SK-N-SH treated with all-trans-retinoic acid at 6 μM for 48 hours (cell line): ENCODE results near the gene MIDN.

Experiments
- ATAC-seq: fragments of 200-7000 bp; cut with Tn5 transposase; 3 replicates; pipeline ENCODE4 v1.9.1; 2020; ENCODE audit warnings: mild to moderate bottlenecking, moderate library complexity
- ARNTL ChIP-seq: fragments of 450-650 bp; formaldehyde crosslinking; IDR thresholded peaks from 2 replicates; pipeline ENCODE4 v1.5.0; 2020; ENCODE audit warnings: low read depth, mild to moderate bottlenecking, moderate library complexity, borderline replicate concordance
- CREB5 ChIP-seq: fragments of 250-450 bp; sonication (Bioruptor Pico); IDR thresholded peaks from 2 replicates; pipeline ENCODE4 v1.5.1; 2020; ENCODE audit warnings: low read depth, mild to moderate bottlenecking, moderate library complexity
- CSDC2 ChIP-seq: fragments of 250-450 bp; sonication (Bioruptor Pico); IDR thresholded peaks from 2 replicates; pipeline ENCODE4 v1.5.0; 2020; ENCODE audit warnings: mild to moderate bottlenecking, moderate library complexity
- CSRNP3 ChIP-seq: fragments of 250-450 bp; sonication (Bioruptor Pico); IDR thresholded peaks from 2 replicates; pipeline ENCODE4 v1.5.1; 2021; ENCODE audit warnings: mild to moderate bottlenecking, moderate library complexity
- GLIS3 ChIP-seq: fragments of 250-450 bp; sonication (Bioruptor Pico); IDR thresholded peaks from 2 replicates; pipeline ENCODE4 v1.5.0; 2020; ENCODE audit warnings: mild to moderate bottlenecking, moderate library complexity
- ISL1 ChIP-seq: fragments of 250-450 bp; sonication (Bioruptor Pico); IDR thresholded peaks from 2 replicates; pipeline ENCODE4 v2.1.2; 2022; ENCODE audit warnings: mild to moderate bottlenecking, moderate library complexity
- OSR1 ChIP-seq: fragments of 250-450 bp; sonication (Bioruptor Pico); IDR thresholded peaks from 2 replicates; pipeline ENCODE4 v1.8.0; 2022; ENCODE audit warnings: moderate library complexity, mild to moderate bottlenecking, inconsistent platforms
- POU6F1 ChIP-seq: fragments of 250-450 bp; sonication (Bioruptor Pico); IDR thresholded peaks from 2 replicates; pipeline ENCODE4 v1.8.0; 2021; ENCODE audit warnings: low read depth, mild to moderate bottlenecking, moderate library complexity, borderline replicate concordance
- PPARA ChIP-seq: fragments of 250-450 bp; sonication (Bioruptor Pico); IDR thresholded peaks from 2 replicates; pipeline ENCODE4 v1.5.0; 2020; ENCODE audit warnings: mild to moderate bottlenecking, borderline replicate concordance
- RARB ChIP-seq: fragments of 250-450 bp; sonication (Bioruptor Pico); IDR thresholded peaks from 2 replicates; pipeline ENCODE4 v1.8.0; 2021; ENCODE audit warnings: mild to moderate bottlenecking, moderate library complexity
- SNAI2 ChIP-seq: fragments of 250-450 bp; sonication (Bioruptor Pico); IDR thresholded peaks from 2 replicates; pipeline ENCODE4 v1.5.0; 2020; ENCODE audit warnings: mild to moderate bottlenecking, moderate library complexity
- TCF4 ChIP-seq: fragments of 250-450 bp; sonication (Bioruptor Pico); IDR thresholded peaks from 2 replicates; pipeline ENCODE4 v1.8.0; 2021; ENCODE audit warnings: mild to moderate bottlenecking, moderate library complexity, borderline replicate concordance
- TOX ChIP-seq: fragments of 250-450 bp; sonication (Bioruptor Pico); IDR thresholded peaks from 2 replicates; pipeline ENCODE4 v1.8.0; 2021; ENCODE audit warnings: mild to moderate bottlenecking, moderate library complexity, borderline replicate concordance
- TSHZ2 ChIP-seq: fragments of 250-450 bp; sonication (Bioruptor Pico); IDR thresholded peaks from 2 replicates; pipeline ENCODE4 v1.5.0; 2020; ENCODE audit warnings: mild to moderate bottlenecking, moderate library complexity
- ZC3H10 ChIP-seq: fragments of 250-450 bp; sonication (Bioruptor Pico); IDR thresholded peaks from 2 replicates; pipeline ENCODE4 v1.5.1; 2021; ENCODE audit warnings: mild to moderate bottlenecking, moderate library complexity
- ZFP3 ChIP-seq: fragments of 250-450 bp; sonication (Bioruptor Pico); IDR thresholded peaks from 2 replicates; pipeline ENCODE4 v1.5.0; 2020; ENCODE audit warnings: mild to moderate bottlenecking, moderate library complexity
- ZFP30 ChIP-seq: fragments of 450-650 bp; formaldehyde crosslinking; IDR thresholded peaks from 2 replicates; pipeline ENCODE4 v1.5.0; 2022; ENCODE audit warnings: mild to moderate bottlenecking, moderate library complexity
- ZNF565 ChIP-seq: fragments of 450-650 bp; formaldehyde crosslinking; conservative IDR thresholded peaks from 2 replicates; pipeline ENCODE4 v1.5.0; 2020; ENCODE audit warnings: low read depth, mild to moderate bottlenecking, moderate library complexity
- ZNF70 ChIP-seq: fragments of 450-650 bp; formaldehyde crosslinking; IDR thresholded peaks from 2 replicates; pipeline ENCODE4 v1.5.0; 2020; ENCODE audit warnings: mild to moderate bottlenecking, moderate library complexity

The MIDN gene

DNA sequence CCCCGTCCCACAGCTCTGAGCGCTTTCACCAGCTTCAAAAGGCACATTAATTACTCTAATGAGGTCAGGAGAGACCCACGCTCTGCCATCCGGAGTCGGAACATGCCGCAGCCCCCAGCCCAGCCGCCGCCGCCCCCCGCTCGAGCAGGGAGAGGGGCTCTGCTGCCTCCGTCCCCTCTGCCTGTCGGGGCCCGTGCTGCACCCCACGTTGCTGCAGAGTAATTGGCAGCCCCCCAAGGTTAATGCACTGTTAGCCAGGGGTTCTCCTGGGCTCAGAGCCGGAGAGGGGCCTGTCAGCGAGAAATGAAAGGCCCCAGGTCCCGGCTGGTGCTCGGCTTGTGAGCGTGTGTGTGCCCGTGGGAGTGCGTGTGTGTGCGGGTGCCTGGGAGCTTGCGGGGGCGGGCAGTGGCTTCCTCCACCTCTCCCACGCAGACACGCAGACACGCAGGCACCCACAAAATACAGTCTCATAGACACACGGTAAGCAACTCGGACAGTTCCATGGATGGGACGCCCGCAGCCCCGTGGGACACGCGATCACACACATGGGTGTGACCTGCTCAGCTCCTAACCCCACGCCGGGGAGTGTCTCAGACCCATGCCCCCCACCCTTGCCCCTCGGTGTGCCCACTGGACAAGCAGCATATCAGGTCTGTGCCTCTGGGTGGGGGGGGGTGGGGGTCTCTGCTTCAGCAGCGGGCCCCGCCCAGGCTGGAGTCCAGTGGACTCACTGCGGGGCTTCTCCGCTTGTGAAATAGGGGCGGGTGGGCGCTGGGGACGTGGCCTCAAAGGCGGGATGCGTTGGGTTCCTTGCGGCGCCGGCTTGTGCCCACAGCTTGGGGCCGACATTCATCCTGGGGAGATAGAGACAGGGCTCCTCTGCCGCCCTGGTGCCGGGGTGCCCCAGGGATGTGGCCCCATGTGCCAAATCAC lies 32.5 kb downstream of the MIDN start (continued):
- no peak for TF ChIP-seq POU6F1 (CRISPR knock-in tag)
- TF ChIP-seq ZC3H10 (CRISPR knock-in tag) = no peak
- TF ChIP-seq CSDC2 = no peak

- TF ChIP-seq ZFP3 (CRISPR knock-in tag) (no peak), GLIS3 (CRISPR knock-in tag) (no peak), ISL1 (CRISPR knock-in tag) (no peak), ZC3H10 (CRISPR knock-in tag) (no peak), CSDC2 (no peak), RARB (CRISPR knock-in tag) (no peak), TOX (CRISPR knock-in tag) (no peak), ZNF565 (CRISPR knock-in tag) (no peak), PPARA (CRISPR knock-in tag) (no peak), ARNTL (CRISPR knock-in tag) (no peak), OSR1 (CRISPR knock-in tag) (no peak), TCF4 (CRISPR knock-in tag) (no peak), TSHZ2 (CRISPR knock-in tag) (no peak), ZFP30 (CRISPR knock-in tag) (no peak), POU6F1 (CRISPR knock-in tag) (no peak)
- TF ChIP-seq, all 23 proteins: peak for 0
- ATAC-seq = no peak
These were observed 33.3 kb downstream of the MIDN start for GRCh38 chr19:1281569-1282287.

DNA sequence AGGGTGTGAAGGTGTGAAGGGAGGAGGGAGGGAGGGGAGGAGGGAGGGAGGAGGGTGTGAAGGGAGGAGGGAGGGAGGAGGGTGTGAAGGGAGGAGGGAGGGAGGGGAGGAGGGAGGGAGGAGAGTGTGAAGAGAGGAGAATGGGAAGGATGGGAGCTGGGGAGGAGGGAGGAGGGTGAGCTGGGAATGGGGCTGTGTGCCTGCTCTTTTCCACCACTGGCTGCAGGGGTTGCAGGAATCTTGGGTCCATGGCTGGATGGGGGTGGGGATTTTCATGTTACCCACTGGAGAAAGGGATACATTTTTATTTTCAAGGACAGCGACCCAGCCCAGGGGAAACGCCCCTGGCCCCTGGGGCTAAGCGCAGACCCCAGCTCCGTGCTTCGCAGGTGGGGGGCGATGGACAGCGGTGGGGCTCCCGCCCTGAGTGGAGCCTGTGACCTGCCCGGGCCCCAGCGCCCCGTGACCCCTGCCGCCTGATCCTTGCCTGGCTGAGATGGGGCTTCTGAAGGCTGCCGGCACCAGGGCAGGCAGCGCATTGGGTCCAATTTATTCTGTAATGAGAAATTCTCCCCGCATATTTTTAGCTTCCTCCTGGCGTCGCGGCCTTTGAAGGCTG lies 34.3 kb downstream of the MIDN start:
- ATAC-seq = no peak
- TF ChIP-seq SNAI2 (CRISPR knock-in tag) (no peak), ZFP30 (CRISPR knock-in tag) (no peak), CREB5 (CRISPR knock-in tag) (no peak), POU6F1 (CRISPR knock-in tag) (no peak), ZFP3 (CRISPR knock-in tag) (no peak), GLIS3 (CRISPR knock-in tag) (no peak), TSHZ2 (CRISPR knock-in tag) (no peak), OSR1 (CRISPR knock-in tag) (no peak), TOX (CRISPR knock-in tag) (no peak), RARB (CRISPR knock-in tag) (no peak), ZNF70 (CRISPR knock-in tag) (no peak), ARNTL (CRISPR knock-in tag) (no peak), CSRNP3 (CRISPR knock-in tag) (no peak), ZC3H10 (CRISPR knock-in tag) (no peak), PPARA (CRISPR knock-in tag) (no peak), TCF4 (CRISPR knock-in tag) (no peak), ISL1 (CRISPR knock-in tag) (no peak)
